GM23338 (cell line): Measurements from ENCODE around the gene ESR1. TPM values are rescaled to one million over a fixed set of nuclear protein-coding genes. Genes with fewer than 3 reads are reported as not detected.

ENCODE experiments used
- ATAC-seq: fragments of 200-7000 bp; cut with Tn5 transposase; 3 replicates; pipeline ENCODE4 v1.9.1; 2020
- DNase-seq: peaks from one replicate; pipeline ENCODE4 v3.0.0-alpha.2; 2015; ENCODE audit warnings: low spot score
- H2AFZ ChIP-seq: fragments of 200-600 bp; sonication (generic); 2 replicates; pipeline ENCODE4 v1.8.0; 2016; ENCODE audit warnings: antibody characterized with exemption, mild to moderate bottlenecking, moderate library complexity
- H3F3A ChIP-seq: fragments of 200-600 bp; sonication (generic); replicated peaks from 2 replicates; pipeline ENCODE4 v1.8.0; 2017; ENCODE audit warnings: antibody characterized with exemption, mixed run types, low read depth
- H3K27ac ChIP-seq: fragments of 200-600 bp; sonication (generic); 2 replicates; pipeline ENCODE4 v1.6.1; 2016; ENCODE audit warnings: low read depth
- H3K27me3 ChIP-seq: fragments of 200-600 bp; sonication (generic); 2 replicates; pipeline ENCODE4 v1.8.0; 2016; ENCODE audit warnings: mild to moderate bottlenecking, mixed run types, moderate library complexity; ENCODE audit not compliant: insufficient read depth
- H3K36me3 ChIP-seq: fragments of 200-600 bp; sonication (generic); 2 replicates; pipeline ENCODE4 v1.8.0; 2016; ENCODE audit warnings: mild to moderate bottlenecking; ENCODE audit not compliant: insufficient read depth
- H3K4me1 ChIP-seq: fragments of 200-600 bp; sonication (generic); 2 replicates; pipeline ENCODE4 v1.8.0; 2016; ENCODE audit warnings: mild to moderate bottlenecking, moderate library complexity; ENCODE audit not compliant: insufficient read depth
- H3K4me2 ChIP-seq: fragments of 200-600 bp; sonication (generic); 2 replicates; pipeline ENCODE4 v1.7.1; 2017; ENCODE audit warnings: mixed run types
- H3K4me3 ChIP-seq: fragments of 200-600 bp; sonication (generic); 2 replicates; pipeline ENCODE4 v1.6.1; 2016; ENCODE audit warnings: mixed run types
- H3K79me2 ChIP-seq: fragments of 200-600 bp; sonication (generic); replicated peaks from 2 replicates; pipeline ENCODE4 v1.8.0; 2017; ENCODE audit warnings: mild to moderate bottlenecking; ENCODE audit not compliant: insufficient read depth
- H3K9me2 ChIP-seq: fragments of 200-600 bp; sonication (generic); 2 replicates; pipeline ENCODE4 v1.8.0; 2017; ENCODE audit not compliant: insufficient read depth
- H4K20me1 ChIP-seq: fragments of 200-600 bp; sonication (generic); replicated peaks from 2 replicates; pipeline ENCODE4 v1.8.0; 2017; ENCODE audit warnings: mild to moderate bottlenecking; ENCODE audit not compliant: insufficient read depth
- H3K27ac Mint-ChIP-seq: 2 replicates; pipeline ENCODE4 v1.8.0; 2020; ENCODE audit warnings: inconsistent platforms, mild to moderate bottlenecking, moderate library complexity, mixed read lengths
- H3K27me3 Mint-ChIP-seq: 3 replicates; pipeline ENCODE4 v1.8.0; 2022; ENCODE audit warnings: low read depth, mild to moderate bottlenecking, moderate library complexity, mixed read lengths, inconsistent platforms; ENCODE audit not compliant: insufficient read depth, poor library complexity
- H3K36me3 Mint-ChIP-seq: 3 replicates; pipeline ENCODE4 v1.8.0; 2021; ENCODE audit warnings: low read depth, mild to moderate bottlenecking, inconsistent platforms, moderate library complexity, mixed read lengths
- H3K4me1 Mint-ChIP-seq: 3 replicates; pipeline ENCODE4 v1.8.0; 2020; ENCODE audit warnings: mild to moderate bottlenecking, inconsistent platforms, mixed read lengths
- H3K4me3 Mint-ChIP-seq: 3 replicates; pipeline ENCODE4 v1.8.0; 2021; ENCODE audit warnings: moderate library complexity, mild to moderate bottlenecking, inconsistent platforms, mixed read lengths
- H3K9me3 Mint-ChIP-seq: 3 replicates; pipeline ENCODE4 v1.8.0; 2020; ENCODE audit warnings: moderate library complexity, mild to moderate bottlenecking, inconsistent platforms, mixed read lengths
- CREB1 ChIP-seq: fragments of 250-450 bp; sonication (Bioruptor Pico); IDR thresholded peaks from 2 replicates; pipeline ENCODE4 v1.5.0; 2020; ENCODE audit warnings: low read depth, mild to moderate bottlenecking, moderate library complexity
- EZH2 ChIP-seq: fragments of 200-600 bp; sonication (generic); IDR thresholded peaks from one replicate; pipeline ENCODE4 v1.8.0; 2017; ENCODE audit warnings: antibody characterized with exemption, mild to moderate bottlenecking, low read depth; ENCODE audit not compliant: unreplicated experiment
- EZH2phosphoT487 ChIP-seq: fragments of 200-600 bp; sonication (generic); IDR thresholded peaks from one replicate; pipeline ENCODE4 v1.8.1; 2018; ENCODE audit warnings: antibody characterized with exemption; ENCODE audit not compliant: unreplicated experiment
- NANOG ChIP-seq: IDR thresholded peaks from 2 replicates; pipeline ENCODE4 v1.6.1; 2016; ENCODE audit warnings: antibody characterized with exemption, borderline replicate concordance
- POLR2AphosphoS5 ChIP-seq: IDR thresholded peaks from 2 replicates; pipeline ENCODE4 v1.6.1; 2016; ENCODE audit warnings: antibody characterized with exemption, low read depth
- REST ChIP-seq: IDR thresholded peaks from one replicate; pipeline ENCODE4 v1.6.1; 2018; ENCODE audit warnings: antibody characterized with exemption; ENCODE audit not compliant: unreplicated experiment
- STAT1 ChIP-seq: IDR thresholded peaks from one replicate; pipeline ENCODE4 v1.6.1; 2016; ENCODE audit warnings: antibody characterized with exemption; ENCODE audit not compliant: unreplicated experiment
- ZNF114 ChIP-seq: fragments of 250-450 bp; sonication (Bioruptor Pico); IDR thresholded peaks from 2 replicates; pipeline ENCODE4 v1.5.0; 2020; ENCODE audit warnings: mild to moderate bottlenecking, moderate library complexity
- ZNF331 ChIP-seq: fragments of 250-450 bp; sonication (Bioruptor Pico); IDR thresholded peaks from 2 replicates; pipeline ENCODE4 v1.5.0; 2020; ENCODE audit warnings: low read depth, mild to moderate bottlenecking, moderate library complexity
- ZNF462 ChIP-seq: fragments of 250-450 bp; sonication (Bioruptor Pico); IDR thresholded peaks from 2 replicates; pipeline ENCODE4 v1.5.0; 2020; ENCODE audit warnings: mild to moderate bottlenecking, moderate library complexity
- polyA plus RNA-seq: library from polyadenylated mRNA; unstranded; fragments of >200 nt; fragmentation: Nextera tagmentation; extraction: Ambion mirVana; gene quantifications from 2 replicates; pipeline ENCODE4 v1.2.1, GENCODE V29; 2016
- total RNA-seq: library from RNA; depleted of rRNA; stranded (reverse); fragments of >200 nt; shearing (Covaris generic); gene quantifications from 2 replicates; pipeline ENCODE4 v1.2.3, GENCODE V29; 2014
- TF ChIP-seq, protein P1 (sequence below): IDR thresholded peaks from 2 replicates; pipeline ENCODE4 v1.6.1; 2016; ENCODE audit warnings: antibody characterized with exemption

Gene ESR1
- total and polyA plus RNA-seq, 2 experiments from 2014 or later = 0.94 TPM; not detected in 1

DNA sequence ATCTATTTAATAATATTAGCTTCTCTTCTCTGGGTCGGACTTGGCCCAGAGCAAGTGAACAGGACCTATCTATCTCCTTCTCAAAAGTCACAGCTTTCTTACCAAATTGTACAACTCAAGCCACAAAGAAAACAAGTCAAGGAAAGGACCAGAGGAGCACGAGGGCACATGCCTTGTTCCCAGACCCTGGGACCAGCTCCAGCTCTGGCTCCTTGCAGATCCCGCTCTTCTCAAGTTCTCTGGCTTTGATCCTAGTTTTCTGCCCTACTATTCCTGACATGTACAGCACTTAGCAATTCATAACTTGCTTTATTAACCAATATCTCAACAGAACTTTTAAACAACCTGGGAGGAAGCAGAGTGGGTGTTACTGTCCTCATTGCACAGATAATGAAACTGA lies 185.9 kb downstream of the ESR1 start:
- H4K20me1 ChIP-seq = no peaks in the 10 kb centered on the region
- no peaks in the 10 kb centered on the region for H3F3A ChIP-seq
- H3K79me2 ChIP-seq = no peaks in the 10 kb centered on the region
- no peak for DNase-seq
- H3K4me3 Mint-ChIP-seq = no peak overlapping the region
- no peak overlapping the region for H3K4me3 ChIP-seq
- no peak overlapping the region for H3K27ac ChIP-seq
- no peaks in the 10 kb centered on the region for H3K36me3 Mint-ChIP-seq
- H3K27me3 Mint-ChIP-seq = peaks cover 3% of the 10 kb centered on the region
- TF ChIP-seq CREB1 (no peak), EZH2phosphoT487 (no peak), POLR2AphosphoS5 (no peak)
- H2AFZ ChIP-seq = no peak overlapping the region
- H3K4me2 ChIP-seq = no peak overlapping the region
- peaks cover 7% of the 10 kb centered on the region; the same call in 1 of the 2 replicates for H3K9me2 ChIP-seq
- no peak overlapping the region for H3K27ac Mint-ChIP-seq
- ATAC-seq = no peak
- no peaks in the 10 kb centered on the region for H3K27me3 ChIP-seq
- no peaks in the 10 kb centered on the region for H3K4me1 ChIP-seq
- H3K9me3 Mint-ChIP-seq = no peaks in the 10 kb centered on the region
- H3K4me1 Mint-ChIP-seq = peaks cover 4% of the 10 kb centered on the region; the same call in 2 of the 3 replicates
- no peaks in the 10 kb centered on the region for H3K36me3 ChIP-seq

DNA sequence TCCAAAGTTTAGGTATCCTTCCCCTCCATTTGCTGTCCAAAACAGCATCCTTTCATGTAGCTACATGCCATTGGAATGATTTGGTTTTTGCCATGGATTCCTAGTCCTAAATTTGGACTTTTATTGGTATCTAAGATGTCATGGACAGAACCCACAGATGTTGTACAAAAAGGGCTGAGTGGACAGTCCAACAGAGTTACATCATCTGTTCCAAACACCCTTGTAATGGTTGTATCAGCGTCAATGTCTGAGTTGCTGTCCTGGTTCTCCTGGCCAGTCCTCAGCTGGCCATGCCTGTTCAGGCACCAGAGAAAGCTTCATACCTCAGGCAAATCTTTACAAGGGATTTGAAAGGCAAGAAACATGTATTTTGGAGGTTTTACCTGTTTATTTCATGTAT lies 191.3 kb downstream of the ESR1 start:
- no peak for ATAC-seq
- peaks cover 4% of the 10 kb centered on the region; the same call in 2 of the 3 replicates for H3K4me1 Mint-ChIP-seq
- DNase-seq = no peak
- TF ChIP-seq ZNF331 (CRISPR knock-in tag) (no peak), ZNF462 (no peak), STAT1 (no peak), CREB1 (no peak), REST (no peak), EZH2phosphoT487 (no peak), POLR2AphosphoS5 (no peak), ZNF114 (CRISPR knock-in tag) (no peak), EZH2 (no peak), NANOG (no peak)
- TF ChIP-seq, protein P1, sequence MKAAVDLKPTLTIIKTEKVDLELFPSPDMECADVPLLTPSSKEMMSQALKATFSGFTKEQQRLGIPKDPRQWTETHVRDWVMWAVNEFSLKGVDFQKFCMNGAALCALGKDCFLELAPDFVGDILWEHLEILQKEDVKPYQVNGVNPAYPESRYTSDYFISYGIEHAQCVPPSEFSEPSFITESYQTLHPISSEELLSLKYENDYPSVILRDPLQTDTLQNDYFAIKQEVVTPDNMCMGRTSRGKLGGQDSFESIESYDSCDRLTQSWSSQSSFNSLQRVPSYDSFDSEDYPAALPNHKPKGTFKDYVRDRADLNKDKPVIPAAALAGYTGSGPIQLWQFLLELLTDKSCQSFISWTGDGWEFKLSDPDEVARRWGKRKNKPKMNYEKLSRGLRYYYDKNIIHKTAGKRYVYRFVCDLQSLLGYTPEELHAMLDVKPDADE = no peak

More for the DNA sequence above, 191.3 kb downstream of the ESR1 start:
- H3K79me2 ChIP-seq = no peaks in the 10 kb centered on the region
- peaks cover 7% of the 10 kb centered on the region; the same call in 1 of the 2 replicates for H3K9me2 ChIP-seq
- H3K27ac Mint-ChIP-seq = no peak overlapping the region
- H3K4me1 ChIP-seq = no peaks in the 10 kb centered on the region
- no peaks in the 10 kb centered on the region for H3K27me3 ChIP-seq
- no peaks in the 10 kb centered on the region for H3K36me3 Mint-ChIP-seq
- no peak overlapping the region for H3K27ac ChIP-seq
- no peaks in the 10 kb centered on the region for H3F3A ChIP-seq
- H2AFZ ChIP-seq = no peak overlapping the region
- no peaks in the 10 kb centered on the region for H3K36me3 ChIP-seq
- H3K4me2 ChIP-seq = no peak overlapping the region
- H3K9me3 Mint-ChIP-seq = no peaks in the 10 kb centered on the region
- H4K20me1 ChIP-seq = no peaks in the 10 kb centered on the region
- no peak overlapping the region for H3K4me3 Mint-ChIP-seq
- peaks cover 1% of the 10 kb centered on the region for H3K27me3 Mint-ChIP-seq
- H3K4me3 ChIP-seq = no peak overlapping the region
